HG02981 (cell line): Measurements from ENCODE around the gene SFMBT1.

Experiments used
- ATAC-seq: cut with Tn5 transposase; IDR thresholded peaks from one replicate; pipeline ENCODE4 v1.9.1; 2021; ENCODE audit warnings: mild to moderate bottlenecking, moderate library complexity; ENCODE audit not compliant: unreplicated experiment

SFMBT1 gene

DNA sequence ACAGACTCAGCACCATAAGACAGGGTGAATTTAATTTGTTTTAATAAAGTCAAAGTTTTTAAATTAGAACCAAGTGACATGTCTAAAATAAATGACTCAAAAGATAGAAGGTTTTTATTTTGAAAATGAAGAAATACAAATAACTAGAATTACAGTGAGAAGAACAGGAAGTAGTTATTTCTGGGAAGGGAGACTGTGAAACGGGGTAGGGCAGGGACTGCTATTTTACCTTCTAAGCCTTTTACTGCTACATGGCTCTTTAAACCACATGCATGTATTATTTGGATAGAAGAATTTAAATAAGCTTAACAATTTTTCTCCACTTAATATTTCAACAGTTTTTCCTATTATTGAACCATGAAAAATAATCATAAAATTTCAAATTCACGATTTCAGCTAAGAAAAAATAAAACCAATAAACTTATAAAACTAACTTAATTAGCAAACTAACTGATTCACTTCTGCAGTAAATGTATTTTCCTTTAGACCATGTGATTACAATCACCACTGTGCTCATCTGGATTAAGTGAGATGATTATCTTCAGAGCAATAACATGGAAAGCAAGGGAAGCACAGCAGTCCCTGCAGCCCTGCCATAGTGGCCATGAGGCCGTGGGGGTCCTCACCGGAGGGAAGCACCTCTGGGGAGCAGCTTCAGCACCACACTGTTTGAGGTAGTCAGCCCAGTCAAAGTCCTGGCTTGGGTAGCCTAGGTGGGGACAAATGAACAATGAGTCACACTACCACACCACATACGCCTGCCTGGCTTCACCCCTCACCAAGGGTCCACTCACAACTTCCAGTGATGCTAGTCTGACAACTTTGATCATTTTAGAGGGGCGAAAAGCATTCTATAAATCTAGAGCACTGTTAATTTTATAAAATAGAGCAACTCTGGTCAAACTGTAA lies 120.2 kb downstream of the SFMBT1 start:
- no peak for ATAC-seq

DNA sequence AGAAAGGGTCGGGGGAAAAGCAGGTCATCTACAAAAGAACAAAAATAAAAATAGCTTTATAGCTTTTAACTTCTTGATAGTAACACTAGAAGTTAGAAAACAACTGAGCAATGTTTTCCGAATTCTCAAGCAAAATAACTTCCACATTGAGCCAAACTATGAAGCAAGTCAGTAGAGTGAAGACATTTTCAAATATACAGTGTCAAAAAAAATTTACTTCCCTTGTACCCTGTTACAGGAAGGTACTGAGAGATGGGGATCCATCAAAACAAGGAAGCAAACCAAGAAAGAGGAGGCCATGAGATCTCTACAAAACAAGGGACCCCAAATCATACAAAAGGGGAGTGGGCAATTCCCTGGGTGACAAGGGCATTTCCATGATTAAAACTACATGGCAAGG lies 121.9 kb downstream of the SFMBT1 start:
- no peak for ATAC-seq

DNA sequence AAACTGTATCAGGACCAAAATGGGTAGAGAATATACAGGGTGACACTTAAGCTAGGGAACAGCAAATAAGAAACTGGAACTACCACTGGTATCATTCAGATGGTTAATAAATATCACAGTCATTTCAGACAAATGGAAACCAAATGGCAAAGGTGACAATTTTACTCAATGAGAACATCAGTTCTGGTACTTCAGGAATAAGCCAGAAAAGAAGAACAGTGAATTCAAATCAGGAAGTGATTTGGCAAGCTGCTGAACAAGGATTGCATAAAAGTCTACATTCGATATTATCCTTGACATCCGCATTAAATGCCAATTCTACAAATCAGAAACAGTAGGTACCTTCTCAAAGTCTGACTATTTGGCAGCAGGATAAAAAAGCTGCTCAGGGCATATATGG lies 125.0 kb downstream of the SFMBT1 start:
- ATAC-seq, result no peak

DNA sequence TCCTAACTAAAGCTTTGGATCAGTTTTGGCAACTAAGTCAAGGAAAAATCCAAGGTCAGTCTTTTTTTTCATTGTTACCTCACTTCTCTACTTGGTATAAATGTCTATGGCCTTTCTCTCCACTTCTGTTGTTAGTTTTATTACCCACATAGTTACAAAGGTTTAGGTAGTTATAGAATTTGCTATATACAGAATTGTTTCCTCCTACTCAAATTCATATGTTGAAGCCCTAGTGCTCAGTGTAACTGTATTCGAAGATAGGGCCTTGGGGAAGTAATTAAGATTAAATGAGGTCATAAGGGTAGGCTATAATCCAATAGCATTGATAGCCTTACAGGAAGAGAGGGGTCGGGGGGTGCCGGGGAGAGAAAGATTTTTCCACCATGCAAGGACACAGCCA lies 128.8 kb downstream of the SFMBT1 start:
- ATAC-seq, result no peak

DNA sequence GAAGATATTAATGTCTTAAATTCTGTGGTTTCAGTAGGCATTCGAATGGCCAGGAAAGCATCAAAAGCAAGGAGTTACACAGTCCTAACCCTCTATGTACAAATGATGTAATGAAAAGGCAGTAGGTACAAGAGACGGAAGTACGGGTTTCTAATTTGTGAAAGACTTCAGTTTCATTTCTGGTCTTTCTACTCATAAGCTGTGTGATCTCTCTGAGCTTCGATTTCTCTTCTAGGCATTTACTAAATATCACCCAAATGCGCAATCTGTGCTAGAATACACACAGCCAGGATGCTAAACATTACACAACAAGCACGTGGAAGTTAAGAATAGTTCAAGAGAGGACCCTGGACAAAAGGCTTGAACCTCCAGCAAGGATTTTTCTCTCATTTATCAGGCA lies 130.6 kb downstream of the SFMBT1 start:
- ATAC-seq, result no peak

DNA sequence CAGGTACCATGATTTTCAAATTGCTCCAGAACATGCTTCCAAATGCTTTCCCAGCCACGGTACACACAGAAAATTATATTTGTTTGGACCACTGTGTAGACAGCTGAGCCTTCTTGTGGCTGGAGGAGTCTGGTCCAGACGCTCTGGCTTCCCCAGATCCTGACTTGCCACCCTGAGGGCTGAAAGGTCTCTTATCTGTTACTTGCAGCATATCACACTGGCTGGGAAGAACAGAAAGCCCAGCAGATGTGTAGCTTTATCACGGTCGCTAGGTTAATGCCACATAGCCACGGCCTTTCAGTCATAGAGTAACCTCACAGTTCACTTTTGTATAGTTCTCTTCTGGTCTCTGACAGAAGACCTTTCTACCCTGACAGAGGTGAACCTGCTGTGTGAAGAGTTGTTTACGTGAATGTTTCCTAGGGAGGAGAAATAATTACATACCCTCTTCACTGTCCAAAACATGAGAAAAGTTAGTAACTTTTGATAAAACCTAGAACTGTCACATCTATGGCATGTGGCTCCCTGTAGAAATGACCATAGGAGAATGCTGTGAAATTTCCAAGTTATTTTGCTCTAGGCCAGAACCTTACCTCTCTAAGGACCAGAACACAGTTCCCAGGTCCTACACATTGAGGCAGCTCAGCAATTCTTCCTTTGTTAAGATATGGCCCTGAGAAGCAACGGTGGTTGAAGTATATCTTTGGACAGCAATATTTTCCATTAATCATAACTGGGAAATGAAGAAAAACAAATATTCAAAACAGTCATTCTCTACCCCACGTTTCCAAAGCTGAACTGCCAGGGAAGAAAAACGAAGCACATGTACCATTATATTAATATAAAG lies 132.8 kb downstream of the SFMBT1 start:
- no peak for ATAC-seq

DNA sequence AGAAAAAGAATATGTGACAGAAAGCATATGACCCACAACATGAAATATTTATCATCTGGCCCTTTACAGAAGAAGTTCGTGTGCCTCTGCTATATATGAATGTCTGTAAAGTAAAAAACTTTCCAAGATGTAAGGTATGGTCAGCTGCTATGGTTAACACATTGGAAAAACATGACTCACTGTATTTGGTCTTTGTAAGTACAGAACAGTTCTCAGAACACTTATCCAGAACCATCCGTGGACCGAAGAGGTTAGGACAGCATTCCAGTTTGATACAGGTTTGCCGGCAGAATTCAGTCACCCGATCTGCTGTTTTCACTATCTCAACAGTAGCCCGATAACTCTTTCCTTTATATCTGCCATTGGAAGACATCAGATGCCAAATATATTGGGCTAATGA lies 135.1 kb downstream of the SFMBT1 start:
- ATAC-seq, result no peak

DNA sequence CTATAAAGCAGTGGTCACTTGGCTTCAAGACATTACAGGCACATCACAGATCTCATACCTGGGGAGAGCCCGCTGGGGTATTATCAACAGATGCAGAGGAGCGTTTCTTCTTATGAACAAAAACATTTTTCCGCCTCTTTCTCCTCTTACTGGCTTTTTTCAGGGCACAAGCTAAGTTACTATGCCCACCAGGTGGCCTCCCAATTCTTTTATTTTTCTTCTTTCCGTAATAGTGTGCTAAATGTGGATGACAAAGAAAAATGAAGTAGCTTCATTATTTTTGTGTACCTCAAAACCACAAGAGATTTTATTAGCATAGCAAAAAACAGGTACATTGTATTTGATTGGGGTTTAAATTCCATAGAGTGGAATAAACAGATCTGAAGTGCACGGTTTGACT lies 138.4 kb downstream of the SFMBT1 start:
- no peak for ATAC-seq

DNA sequence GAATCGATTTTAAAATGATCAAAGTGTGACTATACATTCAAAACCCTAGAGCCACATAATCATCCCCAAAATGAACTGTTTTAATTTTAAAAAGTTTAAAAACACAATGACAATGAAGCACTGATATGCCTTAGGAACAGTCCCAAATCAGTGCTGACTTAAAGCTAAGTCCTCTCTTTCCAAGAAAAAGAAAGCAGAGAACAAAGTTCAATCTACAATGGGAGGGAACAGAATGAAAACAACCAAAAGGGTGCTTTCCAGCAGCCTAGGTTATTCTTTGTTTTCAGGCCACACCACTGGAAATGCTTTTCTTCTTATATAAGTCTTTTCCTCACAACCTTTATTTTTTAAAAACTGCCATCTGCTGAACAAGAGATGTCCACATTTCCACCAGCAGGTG lies 141.3 kb downstream of the SFMBT1 start:
- ATAC-seq, result no peak

DNA sequence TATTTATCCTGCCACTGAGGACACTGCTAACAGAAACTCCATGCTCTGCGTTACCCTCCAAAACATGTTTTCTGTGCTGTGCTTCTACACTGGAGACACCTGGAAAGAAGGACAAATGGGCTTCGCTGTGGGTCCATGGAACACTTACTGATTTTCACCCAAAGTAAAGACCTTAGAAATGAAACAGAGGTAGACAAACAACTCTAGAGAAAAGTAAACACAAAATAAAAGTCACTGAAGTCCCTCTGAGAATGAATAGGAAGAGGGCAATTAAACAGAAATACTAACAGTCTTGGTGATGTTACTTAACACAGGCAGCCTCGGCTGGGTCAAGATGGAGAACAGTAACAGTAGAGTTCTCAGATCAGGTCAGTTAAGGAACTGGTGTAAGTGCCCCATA lies 141.9 kb downstream of the SFMBT1 start:
- ATAC-seq, result no peak

DNA sequence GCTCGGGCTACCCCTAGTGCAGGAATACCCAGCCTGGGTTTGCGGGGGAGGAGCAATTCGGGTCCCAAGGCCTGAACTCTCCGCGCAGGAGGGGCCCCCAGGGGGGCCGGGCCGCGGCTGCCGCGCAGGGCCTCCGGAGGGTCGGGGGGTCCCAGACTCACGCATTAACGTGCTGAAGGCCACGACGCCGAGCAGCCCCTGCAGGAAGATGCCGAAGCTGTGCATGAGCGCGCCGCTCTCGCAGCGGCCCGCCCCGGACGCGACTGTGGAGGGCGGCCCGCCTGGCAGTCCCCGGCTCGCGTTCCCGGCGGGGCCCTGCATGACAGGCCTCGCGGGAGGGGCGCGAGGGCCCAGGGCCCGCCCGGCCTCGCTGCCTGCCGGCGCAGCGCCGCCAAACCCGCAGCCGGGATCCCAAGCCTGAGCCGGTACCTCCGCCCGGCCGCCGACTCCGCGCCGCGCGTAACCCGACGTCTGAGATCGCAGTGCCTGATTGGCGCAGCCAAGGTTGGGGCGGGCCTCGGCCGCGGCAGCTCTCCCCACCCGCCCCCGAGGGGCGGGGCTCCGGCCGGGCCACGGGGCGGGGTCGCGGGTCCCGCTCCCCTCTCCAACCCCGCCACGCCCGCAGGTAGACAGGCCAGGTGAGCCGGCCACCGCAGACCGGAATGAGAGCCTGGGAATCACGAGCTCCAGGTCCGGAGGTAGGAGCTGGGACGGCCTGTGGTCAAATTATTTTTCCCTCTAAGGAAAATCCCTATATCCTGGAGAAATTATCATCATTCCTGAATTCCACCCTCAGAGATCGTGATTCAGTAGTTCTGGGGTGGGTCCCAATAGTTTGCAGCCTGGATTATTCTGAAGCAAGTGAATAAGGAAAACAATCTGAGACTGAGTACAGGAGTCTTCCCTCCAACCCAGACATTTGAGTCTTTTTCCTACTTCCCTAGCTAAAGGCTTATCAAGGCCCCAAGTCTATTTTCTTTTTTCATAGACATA lies 148.4 kb downstream of the SFMBT1 start, which contains the start of gene STIMATE:
STIMATE (minus strand) TSS at position 419 of the 993 bp plus-strand sequence; CDS start at position 321, 98 bp downstream.
- peak; percentile 91 for ATAC-seq

DNA sequence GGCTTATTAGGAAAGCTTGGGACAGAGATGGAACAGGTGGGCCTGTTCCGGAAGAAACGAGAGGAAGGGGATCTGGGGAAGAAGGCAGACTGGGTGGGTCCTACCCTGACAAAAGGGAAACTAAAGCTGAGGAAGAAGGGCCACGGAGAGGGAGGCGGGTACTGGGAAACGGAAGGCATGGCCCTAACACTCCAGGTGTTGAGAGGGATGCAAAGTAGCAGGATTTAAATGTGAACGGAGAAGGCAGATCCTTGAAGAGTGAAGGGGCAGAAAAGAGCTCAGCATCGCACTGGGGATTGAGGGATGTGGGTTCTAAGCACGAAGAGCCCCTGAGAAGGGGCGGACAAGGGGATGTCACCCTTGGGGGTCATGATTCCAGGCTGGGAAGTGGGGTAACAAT lies 149.3 kb downstream of the SFMBT1 start:
- ATAC-seq, result no peak

DNA sequence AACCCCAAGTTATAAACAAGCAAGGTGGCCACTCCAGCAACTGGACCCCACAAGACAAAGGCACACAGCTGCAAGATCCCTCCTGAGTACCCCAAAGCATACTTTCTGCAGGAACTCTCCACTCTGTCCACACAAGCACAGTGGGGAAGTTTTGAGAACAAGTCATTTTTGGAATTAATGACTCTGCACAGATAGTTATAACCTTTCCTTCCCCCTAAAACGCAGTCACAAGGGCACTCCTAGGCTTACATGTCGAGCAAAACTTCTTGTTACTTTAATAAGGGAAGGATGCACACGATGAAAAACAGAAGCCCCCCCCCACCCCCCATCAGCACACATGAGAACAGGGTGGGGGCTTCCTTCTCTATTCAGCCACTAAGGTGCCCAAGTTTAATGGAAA lies 149.7 kb downstream of the SFMBT1 start:
- ATAC-seq, result no peak

DNA sequence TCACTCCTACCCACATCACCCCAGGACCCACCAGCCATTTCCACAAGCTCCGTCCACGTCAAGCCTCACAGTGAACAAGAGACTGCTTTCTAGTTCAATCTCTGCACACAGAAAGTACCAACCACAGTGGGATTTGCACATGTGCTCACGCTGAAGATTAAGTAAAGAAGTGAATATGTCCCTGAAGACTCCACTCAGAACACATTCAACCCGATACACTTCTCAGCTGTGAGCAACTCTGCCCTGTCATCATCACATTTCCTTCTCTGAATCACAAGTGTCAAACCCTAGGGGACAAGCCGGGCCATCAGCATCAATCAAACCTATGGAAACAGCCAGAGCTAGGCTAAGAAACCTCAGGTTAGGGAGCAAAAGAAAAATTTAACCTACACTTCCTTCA lies 150.5 kb downstream of the SFMBT1 start:
- no peak for ATAC-seq

DNA sequence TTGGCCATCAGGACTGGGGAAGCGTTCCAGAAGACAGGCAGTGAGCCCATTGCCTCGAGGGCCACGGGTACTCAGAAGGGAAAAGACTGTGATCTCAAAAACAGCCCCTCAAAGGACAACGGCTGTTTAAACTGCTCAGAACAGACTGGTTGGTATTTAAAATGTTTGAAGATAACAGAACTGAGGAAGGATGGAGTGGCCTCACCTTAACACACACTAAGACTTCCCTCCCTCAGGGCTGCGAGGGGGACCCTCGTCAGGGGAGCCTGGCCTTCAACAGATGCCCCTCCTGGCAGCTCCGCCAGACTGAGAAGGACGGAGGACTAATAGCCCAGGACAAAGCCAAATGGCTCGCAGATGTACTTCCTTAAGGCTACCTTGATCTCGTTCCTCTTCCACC lies 151.1 kb downstream of the SFMBT1 start:
- no peak for ATAC-seq

DNA sequence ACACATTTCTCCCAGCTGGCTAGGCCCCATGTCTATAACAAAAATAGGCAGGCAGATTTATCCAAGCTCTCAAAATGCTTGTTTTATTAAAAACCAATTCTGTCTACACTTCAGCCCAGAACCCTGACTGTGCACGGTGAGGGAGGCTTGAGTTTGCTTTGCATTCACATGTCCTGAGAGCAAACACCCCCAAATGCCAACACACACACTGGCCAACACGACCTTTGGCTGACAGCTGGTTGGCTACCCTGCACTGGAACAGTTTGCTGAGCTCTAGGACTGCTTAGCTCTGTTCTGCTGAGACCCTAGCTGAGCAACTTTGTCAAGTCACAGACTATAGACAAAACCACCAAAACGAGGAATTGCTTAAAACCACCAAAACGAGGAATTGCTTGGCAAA lies 152.2 kb downstream of the SFMBT1 start:
- no peak for ATAC-seq

DNA sequence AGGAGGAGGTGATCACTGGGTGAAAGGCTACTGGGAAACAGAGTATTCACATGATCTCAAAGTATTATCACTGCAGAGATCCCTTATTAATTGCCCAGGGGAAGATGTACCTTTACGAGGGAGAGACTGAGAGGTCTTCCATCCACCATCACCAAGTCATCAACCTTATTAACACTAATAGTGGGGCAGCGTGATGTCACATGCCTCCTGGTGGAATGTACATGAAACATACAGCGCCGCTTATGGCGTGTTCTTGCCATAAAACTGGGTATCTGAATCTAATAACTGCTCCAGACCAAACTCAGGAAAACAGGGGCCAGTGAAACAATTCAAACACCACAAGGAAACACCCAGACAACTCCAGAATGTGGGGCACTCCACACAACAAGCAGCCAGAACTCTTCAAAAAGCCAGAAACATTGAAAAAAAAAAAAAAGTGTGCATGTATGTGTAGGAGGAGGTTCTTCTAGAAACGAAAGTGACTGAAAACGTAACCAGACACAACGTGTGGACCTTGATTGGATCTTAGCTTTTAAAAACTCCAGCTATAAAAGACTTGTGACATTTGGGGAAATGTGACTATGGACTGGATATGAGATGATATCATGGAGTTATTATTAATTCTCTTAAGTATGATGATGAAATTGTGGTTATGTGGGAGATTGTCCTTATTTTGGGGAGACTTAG lies 153.1 kb downstream of the SFMBT1 start:
- no peak for ATAC-seq

DNA sequence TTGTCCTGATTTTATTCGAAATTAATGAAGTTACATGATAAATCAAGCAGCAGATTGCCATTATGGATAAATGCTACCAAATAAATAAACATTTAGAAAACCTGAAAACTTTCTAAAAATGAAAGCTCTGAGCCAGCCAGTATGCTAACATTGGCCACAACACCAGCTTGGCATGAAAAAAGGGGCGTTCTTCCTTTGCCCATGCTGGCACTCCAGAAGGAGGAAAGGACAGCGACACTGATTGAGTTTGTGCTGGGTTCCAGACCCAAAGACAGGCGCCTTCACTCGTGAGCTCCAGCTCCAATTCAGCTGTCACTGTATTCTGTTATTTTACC lies 153.6 kb downstream of the SFMBT1 start:
- no peak for ATAC-seq

DNA sequence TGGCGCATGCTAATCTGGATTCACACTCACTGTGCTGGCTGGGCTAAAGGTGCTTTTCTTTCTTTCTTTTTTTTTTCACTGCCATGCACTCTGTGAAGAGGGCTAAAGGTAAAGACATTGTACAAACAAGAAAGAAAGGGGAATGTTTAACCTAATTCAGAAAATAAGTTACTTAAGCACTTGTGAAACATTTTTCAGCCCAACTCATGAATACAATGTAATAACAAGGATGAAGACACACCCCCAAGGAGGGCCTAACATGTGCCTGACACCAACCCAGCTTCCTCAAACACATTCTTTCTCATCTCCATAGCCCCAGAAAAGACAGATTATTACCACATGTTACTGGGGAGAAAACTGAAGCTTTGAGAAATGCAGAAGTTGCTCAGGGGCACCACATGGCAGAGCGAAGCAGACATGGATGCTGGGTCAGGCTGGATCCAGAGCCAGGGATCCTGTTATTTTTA lies 154.2 kb downstream of the SFMBT1 start:
- peak; percentile 40 for ATAC-seq

DNA sequence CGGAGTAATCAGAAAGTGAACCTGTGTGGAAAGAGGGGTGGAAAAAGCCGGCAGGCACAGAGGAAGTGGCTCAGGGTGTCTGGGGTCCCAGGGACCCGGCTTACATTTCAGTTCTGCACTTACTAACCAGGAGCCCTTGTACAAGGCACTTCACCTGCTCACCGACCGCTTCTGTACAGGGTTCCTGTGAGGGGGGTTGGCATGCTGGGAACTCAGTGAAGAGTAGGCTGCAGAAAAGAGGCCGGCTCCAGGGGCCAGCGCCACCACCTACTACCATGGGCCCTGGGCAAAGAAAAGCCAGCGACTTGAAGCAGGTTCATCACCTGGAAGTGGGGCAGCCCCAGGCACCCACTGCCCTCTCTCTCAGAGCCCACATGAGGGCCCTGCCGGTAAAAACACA lies 154.7 kb downstream of the SFMBT1 start:
- peak; percentile 37 for ATAC-seq
